HG03558 (cell line): ENCODE data around the gene NCBP1.
"Not testable (repeated sequence)": the region's sequence is repeated elsewhere in the genome, so short reads cannot be mapped to it uniquely, and the experiment has no call there.

Experiments
- ATAC-seq: cut with Tn5 transposase; IDR thresholded peaks from one replicate; pipeline ENCODE4 v1.9.1; 2021; ENCODE audit warnings: moderate number of reproducible peaks; ENCODE audit not compliant: unreplicated experiment; ENCODE audit errors: extremely low read depth

The NCBP1 gene

GRCh38 chr9:97668485-97668884 is 34.9 kb downstream of the NCBP1 start:
- ATAC-seq, result no peak

GRCh38 chr9:97670586-97670985 is 37.0 kb downstream of the NCBP1 start:
- no peak for ATAC-seq

- no peak for ATAC-seq
These were observed 38.8 kb downstream of the NCBP1 start for GRCh38 chr9:97672403-97672802.

GRCh38 chr9:97673922-97674321 is 40.3 kb downstream of the NCBP1 start:
- no peak for ATAC-seq

GRCh38 chr9:97675655-97676054 is 42.0 kb downstream of the NCBP1 start:
- no peak for ATAC-seq

GRCh38 chr9:97682242-97682641 is 48.6 kb downstream of the NCBP1 start:
- ATAC-seq, result no peak

- ATAC-seq, result no peak
These were observed 55.0 kb downstream of the NCBP1 start for GRCh38 chr9:97688654-97689053.

- no peak for ATAC-seq
These were observed 56.0 kb downstream of the NCBP1 start for GRCh38 chr9:97689401-97690180.

GRCh38 chr9:97694769-97695168 is 61.1 kb downstream of the NCBP1 start:
- no peak for ATAC-seq

GRCh38 chr9:97695390-97695789 is 61.8 kb downstream of the NCBP1 start:
- ATAC-seq, result no peak

GRCh38 chr9:97695995-97696802 is 62.6 kb downstream of the NCBP1 start:
- no peak for ATAC-seq

- ATAC-seq, result peak; percentile 86
These were observed 63.4 kb downstream of the NCBP1 start, which contains the start of gene XPA for GRCh38 chr9:97696803-97697601. Gene XPA (minus strand): TSS chr9:97697340. CDS start chr9:97697292, 48 bp downstream.

GRCh38 chr9:97697837-97698236 is 64.2 kb downstream of the NCBP1 start:
- ATAC-seq, result no peak

- ATAC-seq, result no peak
These were observed 65.2 kb downstream of the NCBP1 start for GRCh38 chr9:97698865-97699264.

- ATAC-seq, result not testable (repeated sequence)
These were observed 65.7 kb downstream of the NCBP1 start for GRCh38 chr9:97699281-97699680.

- not testable (repeated sequence) for ATAC-seq
These were observed 66.2 kb downstream of the NCBP1 start for GRCh38 chr9:97699824-97700223.

- no peak for ATAC-seq
These were observed 70.1 kb downstream of the NCBP1 start for GRCh38 chr9:97703437-97704344.

GRCh38 chr9:97704345-97704677 is 70.7 kb downstream of the NCBP1 start:
- ATAC-seq, result no peak

- no peak for ATAC-seq
These were observed 71.2 kb downstream of the NCBP1 start for GRCh38 chr9:97704851-97705250.
